SK-N-SH treated with all-trans-retinoic acid at 6 μM for 48 hours (cell line): ENCODE data around the gene BRICD5.
"Not testable (repeated sequence)": the region's sequence is repeated elsewhere in the genome, so short reads cannot be mapped to it uniquely, and the experiment has no call there.

Experiments
- CSDC2 ChIP-seq: fragments of 250-450 bp; sonication (Bioruptor Pico); IDR thresholded peaks from 2 replicates; pipeline ENCODE4 v1.5.0; 2020; ENCODE audit warnings: mild to moderate bottlenecking, moderate library complexity
- CSRNP3 ChIP-seq: fragments of 250-450 bp; sonication (Bioruptor Pico); IDR thresholded peaks from 2 replicates; pipeline ENCODE4 v1.5.1; 2021; ENCODE audit warnings: mild to moderate bottlenecking, moderate library complexity
- ESRRG ChIP-seq: fragments of 250-450 bp; sonication (Bioruptor Pico); IDR thresholded peaks from 2 replicates; pipeline ENCODE4 v1.6.1; 2021; ENCODE audit warnings: mild to moderate bottlenecking
- OSR1 ChIP-seq: fragments of 250-450 bp; sonication (Bioruptor Pico); IDR thresholded peaks from 2 replicates; pipeline ENCODE4 v1.8.0; 2022; ENCODE audit warnings: moderate library complexity, mild to moderate bottlenecking, inconsistent platforms
- PATZ1 ChIP-seq: fragments of 250-450 bp; sonication (Bioruptor Pico); IDR thresholded peaks from 2 replicates; pipeline ENCODE4 v1.8.0; 2020; ENCODE audit warnings: mild to moderate bottlenecking, moderate library complexity, borderline replicate concordance
- RARB ChIP-seq: fragments of 250-450 bp; sonication (Bioruptor Pico); IDR thresholded peaks from 2 replicates; pipeline ENCODE4 v1.8.0; 2021; ENCODE audit warnings: mild to moderate bottlenecking, moderate library complexity
- TCF4 ChIP-seq: fragments of 250-450 bp; sonication (Bioruptor Pico); IDR thresholded peaks from 2 replicates; pipeline ENCODE4 v1.8.0; 2021; ENCODE audit warnings: mild to moderate bottlenecking, moderate library complexity, borderline replicate concordance
- TOX ChIP-seq: fragments of 250-450 bp; sonication (Bioruptor Pico); IDR thresholded peaks from 2 replicates; pipeline ENCODE4 v1.8.0; 2021; ENCODE audit warnings: mild to moderate bottlenecking, moderate library complexity, borderline replicate concordance
- TSHZ2 ChIP-seq: fragments of 250-450 bp; sonication (Bioruptor Pico); IDR thresholded peaks from 2 replicates; pipeline ENCODE4 v1.5.0; 2020; ENCODE audit warnings: mild to moderate bottlenecking, moderate library complexity
- ZFP30 ChIP-seq: fragments of 450-650 bp; formaldehyde crosslinking; IDR thresholded peaks from 2 replicates; pipeline ENCODE4 v1.5.0; 2022; ENCODE audit warnings: mild to moderate bottlenecking, moderate library complexity
- ZNF565 ChIP-seq: fragments of 450-650 bp; formaldehyde crosslinking; conservative IDR thresholded peaks from 2 replicates; pipeline ENCODE4 v1.5.0; 2020; ENCODE audit warnings: low read depth, mild to moderate bottlenecking, moderate library complexity
- ZNF70 ChIP-seq: fragments of 450-650 bp; formaldehyde crosslinking; IDR thresholded peaks from 2 replicates; pipeline ENCODE4 v1.5.0; 2020; ENCODE audit warnings: mild to moderate bottlenecking, moderate library complexity

GRCh38 chr16:2240331-2240730 is 29.7 kb upstream of the BRICD5 start:
- TF ChIP-seq PATZ1 (CRISPR knock-in tag); ZNF70 (CRISPR knock-in tag); ZNF565; TSHZ2 (CRISPR knock-in tag); CSRNP3 (CRISPR knock-in tag); TCF4 (CRISPR knock-in tag); TOX; RARB (CRISPR knock-in tag); OSR1; CSDC2 (CRISPR knock-in tag); ESRRG (CRISPR knock-in tag); ZFP30 (CRISPR knock-in tag): not testable (repeated sequence)
